ENCODE results near the gene SHTN1.

GRCh38 chr10:117001144-117001543, 3.8 kb downstream of the SHTN1 start:
- TF ChIP-seq POLR2A (IDR thresholded peaks at IDR 0.05) (no peak), POLR2AphosphoS5 (IDR thresholded peaks at IDR 0.05) (no peak)
- TF ChIP-seq, protein P1, sequence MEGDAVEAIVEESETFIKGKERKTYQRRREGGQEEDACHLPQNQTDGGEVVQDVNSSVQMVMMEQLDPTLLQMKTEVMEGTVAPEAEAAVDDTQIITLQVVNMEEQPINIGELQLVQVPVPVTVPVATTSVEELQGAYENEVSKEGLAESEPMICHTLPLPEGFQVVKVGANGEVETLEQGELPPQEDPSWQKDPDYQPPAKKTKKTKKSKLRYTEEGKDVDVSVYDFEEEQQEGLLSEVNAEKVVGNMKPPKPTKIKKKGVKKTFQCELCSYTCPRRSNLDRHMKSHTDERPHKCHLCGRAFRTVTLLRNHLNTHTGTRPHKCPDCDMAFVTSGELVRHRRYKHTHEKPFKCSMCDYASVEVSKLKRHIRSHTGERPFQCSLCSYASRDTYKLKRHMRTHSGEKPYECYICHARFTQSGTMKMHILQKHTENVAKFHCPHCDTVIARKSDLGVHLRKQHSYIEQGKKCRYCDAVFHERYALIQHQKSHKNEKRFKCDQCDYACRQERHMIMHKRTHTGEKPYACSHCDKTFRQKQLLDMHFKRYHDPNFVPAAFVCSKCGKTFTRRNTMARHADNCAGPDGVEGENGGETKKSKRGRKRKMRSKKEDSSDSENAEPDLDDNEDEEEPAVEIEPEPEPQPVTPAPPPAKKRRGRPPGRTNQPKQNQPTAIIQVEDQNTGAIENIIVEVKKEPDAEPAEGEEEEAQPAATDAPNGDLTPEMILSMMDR (IDR thresholded peaks at IDR 0.05), result no peak
